SK-N-MC (cell line): ENCODE results near the gene SHC4.
"Not testable (repeated sequence)": the region's sequence is repeated elsewhere in the genome, so short reads cannot be mapped to it uniquely, and the experiment has no call there.

Source experiments
- DNase-seq: peaks from one replicate; pipeline ENCODE4 v3.0.0-alpha.2; 2011; ENCODE audit warnings: low read depth, low spot score
- H3K27ac ChIP-seq: fragments of 200-600 bp; sonication (generic); 2 replicates; pipeline ENCODE4 v1.5.1; 2016; ENCODE audit warnings: mixed run types
- H3K36me3 ChIP-seq: fragments of 200-600 bp; sonication (generic); 2 replicates; pipeline ENCODE4 v1.6.1; 2017; ENCODE audit warnings: antibody characterized with exemption, low read length, mixed read lengths; ENCODE audit not compliant: insufficient read depth
- H3K4me3 ChIP-seq: fragments of 200-600 bp; sonication (generic); 2 replicates; pipeline ENCODE4 v1.5.1; 2016
- H3K9ac ChIP-seq: fragments of 200-600 bp; sonication (generic); 2 replicates; pipeline ENCODE4 v1.8.0; 2017; ENCODE audit warnings: mixed run types, mixed read lengths; ENCODE audit not compliant: insufficient read length
- H3K9me3 ChIP-seq: fragments of 200-600 bp; sonication (generic); 2 replicates; pipeline ENCODE4 v1.6.1; 2017; ENCODE audit warnings: low read depth, mild to moderate bottlenecking, antibody characterized with exemption, low read length, moderate library complexity, mixed read lengths
- EZH2 ChIP-seq: fragments of 200-600 bp; sonication (generic); IDR thresholded peaks from one replicate; pipeline ENCODE4 v1.6.1; 2017; ENCODE audit warnings: antibody characterized with exemption
- FOXP2 ChIP-seq: optimal IDR thresholded peaks from 2 replicates; pipeline ENCODE3; 2011; ENCODE audit warnings: mild to moderate bottlenecking, moderate library complexity; ENCODE audit not compliant: insufficient read depth; ENCODE audit errors: extremely low read length, control extremely low read depth
- POLR2AphosphoS5 ChIP-seq: IDR thresholded peaks from 2 replicates; pipeline ENCODE4 v1.6.1; 2012; ENCODE audit warnings: mild to moderate bottlenecking, low read depth, low read length, borderline replicate concordance

SHC4 gene

GRCh38 chr15:48974882-48975281, 11.2 kb upstream of the SHC4 start:
- no peaks in the 10 kb centered on the region for H3K9me3 ChIP-seq
- TF ChIP-seq POLR2AphosphoS5, result no peak
- no peak for TF ChIP-seq EZH2
- no peak for TF ChIP-seq FOXP2
- no peak for DNase-seq
- peak overlapping the region; percentile 85 for H3K9ac ChIP-seq
- no peak overlapping the region for H3K4me3 ChIP-seq
- H3K36me3 ChIP-seq, result no peaks in the 10 kb centered on the region
- H3K27ac ChIP-seq, result no peak overlapping the region

DNA sequence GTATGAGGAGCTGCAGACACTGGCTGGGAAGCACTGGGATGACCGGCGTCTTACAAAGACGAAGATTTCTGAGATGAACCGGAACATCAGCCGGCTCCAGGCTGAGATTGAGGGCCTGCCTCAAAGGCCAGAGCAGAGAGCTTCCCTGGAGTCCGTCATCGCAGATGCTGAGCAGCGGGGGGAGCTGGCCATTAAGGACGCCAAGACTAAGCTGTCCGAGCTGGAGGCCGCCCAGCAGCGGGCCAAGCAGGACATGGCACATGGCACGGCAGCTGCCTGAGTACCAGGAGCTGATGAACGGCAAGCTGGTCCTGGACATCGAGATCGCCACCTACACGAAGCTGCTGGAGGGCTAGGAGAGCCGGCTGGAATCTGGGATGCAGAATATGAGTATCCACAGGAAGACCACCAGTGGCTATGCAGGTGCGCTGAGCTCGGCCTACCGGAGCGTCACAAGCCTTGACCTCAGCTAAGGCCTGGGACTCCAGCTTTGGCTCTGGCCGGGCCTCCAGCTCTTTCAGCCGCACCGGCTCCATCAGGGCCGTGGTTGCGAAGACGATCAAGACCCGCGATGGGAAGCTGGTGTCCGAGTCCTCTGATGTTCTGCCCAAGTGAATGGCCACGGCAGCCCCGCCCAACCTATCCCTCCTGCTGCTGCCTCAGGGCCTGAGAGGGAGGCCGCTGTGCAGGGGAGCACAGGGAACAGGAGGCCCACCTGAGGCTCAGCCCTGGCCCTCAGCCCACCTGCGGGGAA, 9.2 kb upstream of the SHC4 start:
- Histone ChIP-seq H3K9ac (no peak overlapping the region), H3K27ac (no peak overlapping the region), H3K36me3 (no peaks in the 10 kb centered on the region), H3K9me3 (no peaks in the 10 kb centered on the region), H3K4me3 (no peak overlapping the region)
- no peak for DNase-seq
- TF ChIP-seq FOXP2 (no peak), POLR2AphosphoS5 (no peak), EZH2 (no peak)

DNA sequence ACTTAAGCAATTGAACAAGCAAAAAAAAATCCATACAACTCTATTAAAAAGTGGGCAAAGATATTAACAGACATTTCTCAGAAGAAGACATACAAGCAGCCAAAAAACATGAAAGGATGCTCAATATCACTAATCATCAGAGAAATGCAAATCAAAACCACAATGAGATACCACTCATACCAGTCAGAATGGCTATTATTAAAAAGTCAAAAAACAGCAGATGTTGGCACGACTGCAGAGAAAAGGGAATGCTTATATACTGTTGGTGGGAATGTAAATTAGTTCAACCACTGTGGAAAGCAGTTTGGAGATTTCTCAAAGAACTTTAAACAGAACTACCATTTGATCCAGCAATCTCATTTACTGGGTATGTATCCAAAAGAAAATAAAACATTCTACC, 7.2 kb upstream of the SHC4 start:
- not testable (repeated sequence) for H3K9ac ChIP-seq, H3K27ac ChIP-seq, H3K9me3 ChIP-seq, H3K36me3 ChIP-seq, DNase-seq, H3K4me3 ChIP-seq

- TF ChIP-seq EZH2 (no peak), FOXP2 (no peak), POLR2AphosphoS5 (no peak)
- no peak for DNase-seq
- Histone ChIP-seq H3K9me3 (no peaks in the 10 kb centered on the region), H3K36me3 (no peaks in the 10 kb centered on the region), H3K4me3 (no peak overlapping the region), H3K27ac (no peak overlapping the region), H3K9ac (no peak overlapping the region)
Observed at GRCh38 chr15:48968066-48968465, 4.3 kb upstream of the SHC4 start.

- no peaks in the 10 kb centered on the region for H3K36me3 ChIP-seq
- no peak for DNase-seq
- TF ChIP-seq POLR2AphosphoS5, result no peak
- no peak for TF ChIP-seq EZH2
- no peak for TF ChIP-seq FOXP2
- H3K4me3 ChIP-seq, result no peak overlapping the region
- H3K9ac ChIP-seq, result no peak overlapping the region
- no peaks in the 10 kb centered on the region for H3K9me3 ChIP-seq
- no peak overlapping the region for H3K27ac ChIP-seq
Observed at GRCh38 chr15:48967336-48967735, 3.6 kb upstream of the SHC4 start.

GRCh38 chr15:48966595-48967301, 3.0 kb upstream of the SHC4 start:
- DNase-seq, result no peak
- H3K9me3 ChIP-seq, result no peaks in the 10 kb centered on the region
- no peak overlapping the region for H3K4me3 ChIP-seq
- TF ChIP-seq EZH2, result no peak
- TF ChIP-seq FOXP2, result no peak
- no peak for TF ChIP-seq POLR2AphosphoS5
- H3K9ac ChIP-seq, result no peak overlapping the region
- H3K27ac ChIP-seq, result no peak overlapping the region
- no peaks in the 10 kb centered on the region for H3K36me3 ChIP-seq

GRCh38 chr15:48965972-48966371, 2.3 kb upstream of the SHC4 start:
- TF ChIP-seq FOXP2, result no peak
- no peak for TF ChIP-seq POLR2AphosphoS5
- no peak for TF ChIP-seq EZH2
- Histone ChIP-seq H3K36me3 (no peaks in the 10 kb centered on the region), H3K4me3 (no peak overlapping the region), H3K9ac (no peak overlapping the region), H3K27ac (no peak overlapping the region), H3K9me3 (no peaks in the 10 kb centered on the region)
- DNase-seq, result no peak

GRCh38 chr15:48964898-48965297, 1.2 kb upstream of the SHC4 start:
- Histone ChIP-seq H3K9ac (no peak overlapping the region), H3K9me3 (no peaks in the 10 kb centered on the region), H3K36me3 (no peaks in the 10 kb centered on the region), H3K27ac (no peak overlapping the region), H3K4me3 (no peak overlapping the region)
- no peak for TF ChIP-seq EZH2
- TF ChIP-seq FOXP2, result no peak
- no peak for TF ChIP-seq POLR2AphosphoS5
- no peak for DNase-seq
